NCI-H1092 treated with DMSO at 0.1 percent for 48 hours (cell line): ENCODE results near the gene ZNF678.
"Not testable (repeated sequence)": the region's sequence is repeated elsewhere in the genome, so short reads cannot be mapped to it uniquely, and the experiment has no call there.

ENCODE experiments used
- DNase-seq: peaks from one replicate; lab custom pipeline; 2025; lab: John Stamatoyannopoulos, UW

ZNF678 gene

DNA sequence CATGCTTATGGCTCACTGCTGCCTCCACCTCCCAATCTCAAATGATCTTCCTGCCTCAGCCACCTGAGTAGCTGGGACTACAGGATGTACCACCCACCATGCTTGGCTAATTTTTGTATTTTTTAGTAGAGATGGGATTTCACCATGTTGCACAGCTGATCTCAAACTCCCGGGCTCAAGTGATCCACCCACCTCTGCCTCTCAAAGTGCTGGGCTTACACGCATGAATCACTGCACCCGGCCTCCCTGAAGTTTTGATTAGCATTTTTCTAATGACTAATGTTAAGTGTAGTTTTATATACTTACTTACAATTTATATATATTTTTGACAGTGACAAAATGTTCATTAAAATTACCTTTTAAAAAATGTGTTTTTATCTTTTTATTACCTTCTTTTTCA is 41.1 kb downstream of the ZNF678 start:
- DNase-seq = no peak

DNA sequence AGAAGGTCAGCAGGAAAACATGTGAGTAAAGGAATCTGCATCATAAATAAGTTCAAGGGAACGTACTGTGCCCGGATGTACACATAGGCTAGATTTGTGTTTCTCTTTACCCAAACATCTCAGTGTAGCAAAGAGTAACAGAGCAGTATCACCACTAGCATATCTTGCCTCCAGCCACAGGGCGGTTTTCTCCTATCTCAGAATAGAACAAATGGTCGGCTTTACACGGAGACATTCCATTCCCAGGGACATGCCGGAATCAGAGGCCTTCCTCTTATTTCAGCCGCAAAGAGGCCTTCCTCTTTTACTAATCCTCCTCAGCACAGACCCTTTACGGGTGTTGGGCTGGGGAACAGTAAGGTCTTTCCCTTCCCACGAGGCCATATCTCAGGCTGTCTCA is 42.9 kb downstream of the ZNF678 start:
- DNase-seq = not testable (repeated sequence)

DNA sequence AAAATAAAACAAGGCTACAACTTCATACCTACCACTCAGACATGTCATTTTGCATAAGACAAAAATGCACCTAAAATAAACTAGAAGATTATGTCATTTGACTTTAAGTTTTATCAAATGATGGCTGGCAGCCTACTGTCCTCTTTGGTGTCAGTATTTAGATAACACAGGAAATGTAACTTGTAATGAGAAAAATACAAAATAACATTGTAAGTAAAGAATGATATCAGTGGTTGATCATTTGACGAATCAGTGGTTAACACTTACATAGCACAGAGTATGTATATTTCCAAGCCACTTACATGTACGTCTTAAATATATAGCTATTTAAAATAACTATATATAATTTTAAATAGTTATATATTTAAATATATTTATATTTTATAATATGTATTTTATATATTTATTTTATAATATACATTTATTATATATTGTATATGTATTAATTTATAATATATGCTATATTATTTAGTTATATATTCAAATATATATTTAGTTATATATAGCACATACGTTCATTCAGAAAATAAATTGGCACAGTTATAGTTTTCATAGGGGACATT is 44.1 kb downstream of the ZNF678 start:
- DNase-seq = no peak

DNA sequence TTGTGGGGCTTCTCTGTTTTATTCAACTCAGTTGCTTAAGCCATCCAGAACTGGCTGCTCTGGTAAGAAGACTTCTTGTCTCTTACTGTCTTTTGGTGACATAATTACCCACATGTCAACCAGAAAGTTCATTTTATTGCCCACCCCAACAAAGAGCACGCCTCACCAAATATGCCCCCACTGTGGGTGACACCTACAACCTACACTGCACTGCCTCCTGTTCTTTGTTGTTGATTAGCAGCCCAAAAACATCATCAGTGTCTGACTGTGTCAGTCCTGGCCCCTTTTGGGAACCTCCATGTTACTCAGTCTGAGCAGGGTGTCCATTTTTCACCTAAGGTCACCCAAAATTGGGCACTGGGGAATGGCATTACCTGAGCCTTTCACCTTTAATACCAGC is 49.3 kb downstream of the ZNF678 start:
- DNase-seq = no peak

DNA sequence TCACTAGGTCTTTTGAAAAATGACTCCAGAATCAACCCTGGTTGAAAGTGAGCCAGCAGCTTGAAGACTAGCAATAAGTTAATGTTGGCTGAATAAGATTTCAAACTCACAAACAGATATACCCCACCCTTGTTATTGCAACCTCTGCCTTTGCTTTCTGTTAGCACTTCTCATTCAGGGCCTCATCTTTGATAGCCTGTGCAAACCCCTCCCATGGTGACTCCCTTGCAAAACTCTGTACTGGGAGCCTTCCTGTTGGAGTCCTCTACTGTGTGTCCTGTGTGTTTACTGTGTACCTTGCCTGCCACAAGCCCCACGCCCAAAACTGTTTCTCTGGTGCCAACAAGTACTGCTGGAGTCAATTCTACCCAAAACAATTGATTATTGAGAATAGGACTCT is 50.2 kb downstream of the ZNF678 start:
- no peak for DNase-seq

DNA sequence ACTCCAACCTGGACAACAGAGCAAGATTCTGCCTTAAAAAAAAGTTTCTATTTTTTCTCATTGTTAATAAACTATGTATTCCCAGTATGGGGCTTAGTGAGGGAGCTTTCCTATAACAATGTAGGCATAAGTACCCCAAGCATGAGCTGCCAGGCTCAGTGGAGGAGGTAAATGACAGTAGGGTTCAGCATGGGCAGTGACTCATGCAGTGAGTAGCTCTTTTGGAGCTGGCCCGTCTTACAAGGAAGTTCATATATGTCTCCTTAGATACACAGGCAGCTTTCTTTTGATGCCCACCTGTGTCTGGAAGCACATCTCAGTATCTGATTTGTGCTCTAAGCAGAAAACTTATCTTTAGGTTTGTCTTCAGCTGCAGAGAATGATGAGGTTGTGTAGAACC is 57.9 kb downstream of the ZNF678 start:
- no peak for DNase-seq

DNA sequence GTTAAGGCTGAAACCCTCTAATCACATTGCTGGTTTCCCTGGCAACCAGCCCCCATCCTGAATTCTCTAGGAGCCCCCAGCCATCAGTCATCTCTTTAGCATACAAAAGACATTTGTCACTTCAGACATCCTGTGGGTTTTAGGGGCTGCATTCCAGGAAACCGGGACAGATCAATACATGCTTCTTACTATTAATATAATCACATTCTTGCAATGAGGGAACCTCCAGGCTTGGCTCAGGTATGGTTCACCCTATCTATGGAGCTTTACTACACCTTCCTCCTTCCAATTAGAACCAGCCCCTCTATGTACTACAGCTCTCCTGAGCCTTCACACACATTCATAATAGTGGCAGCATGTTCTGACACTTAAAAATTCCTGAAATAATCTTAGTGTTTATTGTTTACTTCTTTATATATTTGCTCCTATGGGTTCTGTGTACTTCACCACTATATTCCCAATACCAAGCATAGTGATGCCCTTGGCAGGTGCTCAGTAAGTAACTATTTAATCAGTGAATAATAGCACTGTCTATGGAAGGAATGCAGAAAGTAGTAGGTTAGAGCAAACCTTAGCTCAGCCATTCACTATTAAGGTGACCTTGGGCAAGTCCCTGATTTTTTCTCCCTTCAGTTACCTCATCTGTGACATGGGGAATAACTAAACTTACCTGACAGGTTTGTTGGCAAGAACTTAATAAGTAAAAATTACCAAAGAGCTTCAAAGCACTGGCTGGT is 59.6 kb downstream of the ZNF678 start:
- DNase-seq = no peak

DNA sequence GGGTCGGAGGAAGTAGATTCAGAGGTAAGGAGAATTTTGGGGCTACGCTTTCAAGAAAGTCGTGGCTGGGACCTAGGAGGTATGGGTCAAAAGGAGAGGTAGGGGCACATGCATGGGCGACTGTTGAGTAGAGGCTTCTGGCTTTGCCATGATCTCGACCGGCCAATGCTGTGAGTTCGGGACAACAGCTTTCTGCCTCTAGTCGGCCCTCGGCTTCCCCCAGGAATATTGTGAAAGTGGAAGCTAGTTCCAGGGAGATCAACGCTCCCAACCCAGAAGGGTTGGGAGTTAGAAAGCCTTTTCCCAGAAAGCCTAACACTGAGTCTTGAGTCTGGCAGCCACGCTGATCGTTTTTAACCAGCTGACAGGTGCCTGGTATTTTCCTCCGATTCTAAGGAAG is 69.0 kb downstream of the ZNF678 start:
- no peak for DNase-seq

DNA sequence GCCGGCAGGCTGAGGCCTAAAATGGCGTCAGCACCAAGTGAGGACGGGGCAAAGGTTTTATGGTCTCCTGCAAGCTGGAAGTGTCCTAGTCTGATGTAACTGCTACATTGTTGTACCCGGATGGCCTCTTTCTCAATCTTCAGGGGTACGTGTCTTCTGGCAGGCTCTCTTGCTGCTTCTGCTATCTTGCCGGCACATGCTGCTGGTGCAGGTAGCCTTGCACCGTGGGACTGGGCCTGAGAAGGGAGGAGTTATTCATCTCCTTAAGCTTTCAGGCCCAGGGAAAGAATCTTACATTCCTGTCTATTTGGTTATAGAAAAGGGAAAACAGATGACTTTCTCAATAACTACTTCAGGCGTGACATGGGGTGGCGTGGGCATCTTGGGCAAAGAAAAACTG is 72.2 kb downstream of the ZNF678 start:
- DNase-seq = no peak

DNA sequence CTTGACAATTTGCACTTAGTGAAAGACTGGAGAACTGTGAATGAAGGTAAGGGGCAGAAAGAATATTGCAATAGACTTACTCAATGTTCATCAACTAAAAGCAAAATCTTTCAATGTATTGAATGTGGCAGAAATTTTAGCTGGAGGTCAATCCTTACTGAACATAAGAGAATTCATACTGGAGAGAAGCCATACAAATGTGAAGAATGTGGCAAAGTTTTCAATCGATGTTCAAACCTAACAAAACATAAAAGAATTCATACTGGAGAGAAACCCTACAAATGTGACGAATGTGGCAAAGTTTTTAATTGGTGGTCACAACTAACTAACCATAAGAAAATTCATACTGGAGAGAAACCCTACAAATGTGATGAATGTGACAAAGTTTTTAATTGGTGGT is 91.1 kb downstream of the ZNF678 start:
- no peak for DNase-seq

DNA sequence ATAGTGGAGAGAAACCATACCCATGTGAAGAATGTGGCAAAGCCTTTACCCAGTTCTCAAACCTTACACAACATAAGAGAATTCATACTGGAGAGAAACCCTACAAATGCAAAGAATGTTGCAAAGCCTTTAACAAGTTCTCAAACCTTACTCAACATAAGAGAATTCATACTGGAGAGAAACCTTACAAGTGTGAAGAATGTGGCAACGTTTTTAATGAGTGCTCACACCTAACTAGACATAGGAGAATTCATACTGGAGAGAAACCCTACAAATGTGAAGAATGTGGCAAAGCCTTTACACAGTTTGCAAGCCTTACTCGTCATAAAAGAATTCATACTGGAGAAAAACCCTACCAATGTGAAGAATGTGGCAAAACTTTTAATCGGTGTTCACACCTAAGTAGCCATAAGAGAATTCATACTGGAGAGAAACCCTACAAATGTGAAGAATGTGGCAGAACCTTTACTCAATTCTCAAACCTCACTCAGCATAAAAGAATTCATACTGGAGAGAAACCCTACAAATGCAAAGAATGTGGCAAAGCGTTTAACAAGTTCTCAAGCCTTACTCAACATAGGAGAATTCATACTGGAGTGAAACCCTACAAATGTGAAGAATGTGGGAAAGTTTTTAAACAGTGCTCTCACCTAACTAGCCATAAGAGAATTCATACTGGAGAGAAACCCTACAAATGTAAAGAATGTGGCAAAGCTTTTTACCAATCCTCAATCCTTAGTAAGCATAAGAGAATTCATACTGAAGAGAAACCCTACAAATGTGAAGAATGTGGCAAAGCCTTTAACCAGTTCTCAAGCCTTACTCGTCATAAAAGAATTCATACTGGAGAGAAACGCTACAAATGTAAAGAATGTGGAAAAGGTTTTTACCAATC is 91.7 kb downstream of the ZNF678 start:
- no peak for DNase-seq

DNA sequence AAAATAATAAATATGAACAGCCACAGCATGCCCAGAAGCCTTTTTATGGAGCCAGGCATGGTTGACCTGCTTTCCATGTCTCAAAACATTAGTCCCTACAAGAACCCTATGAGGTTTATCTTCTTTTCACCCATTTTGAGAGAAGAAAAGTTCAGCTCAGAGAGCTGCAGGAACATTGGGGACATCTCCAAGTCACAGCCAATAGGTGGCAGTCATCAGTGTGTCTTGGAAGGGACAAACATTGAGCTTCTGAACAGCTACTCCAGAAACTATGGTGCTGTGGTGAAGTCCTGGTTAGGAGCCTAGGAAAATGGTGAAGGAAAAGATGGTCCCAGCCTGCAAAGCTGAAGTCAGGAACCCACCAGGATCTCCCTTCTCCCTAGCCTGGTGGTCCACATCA is 98.1 kb downstream of the ZNF678 start:
- DNase-seq = no peak

DNA sequence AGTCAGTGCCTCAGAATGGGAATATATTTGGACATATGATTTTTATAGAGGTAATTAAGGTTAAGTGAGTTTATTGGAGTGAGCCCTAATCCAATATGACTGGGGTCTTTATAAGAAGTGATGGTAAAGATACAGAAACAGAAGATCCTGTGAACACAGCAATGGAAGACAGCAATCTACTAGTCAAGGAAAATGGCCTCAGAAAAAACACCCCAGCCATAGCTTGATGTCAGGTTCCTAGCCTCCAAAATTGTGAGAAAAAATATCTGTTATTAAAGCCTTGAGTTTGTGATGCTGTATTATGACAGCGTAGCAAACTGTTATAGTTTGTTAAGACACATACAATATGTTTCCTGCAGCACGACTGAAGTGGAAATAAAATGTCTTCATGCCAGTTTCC is 99.6 kb downstream of the ZNF678 start:
- DNase-seq = no peak

DNA sequence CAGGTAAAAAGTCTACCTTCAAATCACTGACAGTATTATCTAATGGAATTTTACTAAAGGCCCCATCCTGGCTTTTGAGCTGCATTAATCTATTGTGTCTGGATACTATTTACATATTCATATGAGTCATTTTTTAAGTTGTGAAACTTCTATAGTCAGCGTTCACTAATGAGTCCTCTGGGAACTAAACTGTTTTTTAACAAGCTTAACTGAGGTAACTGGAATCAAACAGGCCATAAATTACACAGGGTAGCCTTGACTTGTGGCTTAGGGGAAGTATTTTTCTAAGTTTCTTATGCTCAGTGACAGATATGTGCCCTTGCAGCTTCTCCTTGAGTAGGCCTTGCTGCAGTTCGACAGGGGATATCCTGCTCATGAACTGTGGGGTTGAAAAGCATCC is 102.9 kb downstream of the ZNF678 start:
- DNase-seq = no peak

DNA sequence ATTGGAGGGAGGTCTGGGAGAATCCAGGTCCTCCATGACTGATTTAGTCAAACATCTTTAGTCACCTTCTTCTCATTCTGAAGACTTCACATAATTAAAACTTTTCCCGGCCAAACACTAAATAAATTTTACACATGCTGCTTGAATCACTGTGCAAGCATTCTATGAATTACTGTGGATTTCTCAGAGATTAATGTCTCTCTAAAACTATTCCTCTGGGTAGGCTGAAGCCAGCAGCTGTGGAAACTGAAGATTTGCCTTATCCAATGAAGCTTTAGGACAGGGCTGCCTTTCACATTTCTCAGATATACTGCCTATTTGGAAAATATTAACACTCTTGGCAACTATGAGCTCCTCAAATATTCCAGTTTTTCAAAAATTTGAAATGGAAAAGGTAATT is 110.1 kb downstream of the ZNF678 start:
- DNase-seq = no peak

DNA sequence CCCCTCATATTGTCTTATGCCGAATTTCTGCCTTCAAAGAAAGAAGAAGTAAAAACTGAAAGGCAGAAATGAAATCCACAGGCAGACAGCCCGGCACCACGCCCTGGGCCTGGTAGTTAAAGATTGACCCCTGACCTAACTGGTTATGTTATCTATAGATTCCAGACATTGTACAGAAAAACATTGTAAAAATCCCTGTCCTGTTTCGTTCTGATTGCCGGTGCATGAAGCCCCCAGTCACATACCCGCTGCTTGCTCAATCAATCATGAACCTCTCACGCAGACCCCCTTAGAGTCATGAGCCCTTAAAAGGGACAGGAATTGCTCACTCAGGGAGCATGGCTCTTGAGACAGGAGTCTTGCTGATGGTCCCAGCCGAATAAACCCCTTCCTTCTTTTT is 122.5 kb downstream of the ZNF678 start:
- no peak for DNase-seq

DNA sequence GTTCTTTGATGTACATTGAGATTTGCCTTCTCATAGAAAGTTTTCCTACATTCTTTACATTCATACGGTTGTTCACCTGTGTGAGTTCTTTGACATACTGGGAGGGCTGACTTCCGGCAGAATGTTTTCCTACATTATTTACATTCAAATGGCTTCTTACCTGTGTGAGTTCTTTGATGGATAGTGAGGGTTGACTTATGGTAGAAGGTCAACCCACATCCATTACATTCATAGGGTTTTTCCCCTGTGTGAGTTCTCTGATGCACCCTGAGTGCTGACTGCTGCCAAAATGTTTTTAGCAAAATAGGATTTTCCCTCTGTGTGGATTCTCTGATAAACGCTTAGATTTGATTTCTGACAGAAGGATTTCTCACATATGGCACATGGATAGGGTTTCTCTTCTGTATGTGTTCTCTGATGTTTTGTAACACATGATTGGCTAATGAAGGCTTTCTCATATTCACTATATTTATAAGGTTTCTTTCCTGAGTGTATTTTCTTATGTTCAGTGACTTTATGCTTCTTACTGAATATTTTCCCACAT is 134.0 kb downstream of the ZNF678 start:
- no peak for DNase-seq

DNA sequence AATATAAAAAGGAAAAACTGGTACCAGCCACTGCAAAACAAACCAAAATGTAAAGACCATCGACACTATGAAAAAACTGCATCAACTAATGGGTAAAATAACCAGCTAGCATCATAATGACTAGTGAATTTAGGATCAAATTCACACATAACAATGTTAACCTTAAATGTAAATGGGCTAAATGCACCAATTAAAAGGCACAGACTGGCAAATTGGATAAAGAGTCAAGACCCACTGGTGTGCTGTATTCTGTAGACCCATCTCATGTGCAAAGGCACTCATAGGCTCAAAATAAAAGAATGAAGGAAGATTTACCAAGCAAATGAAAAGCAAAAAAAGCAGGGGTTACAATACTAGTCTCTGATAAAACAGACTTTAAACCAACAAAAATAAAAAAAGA is 138.3 kb downstream of the ZNF678 start:
- not testable (repeated sequence) for DNase-seq

DNA sequence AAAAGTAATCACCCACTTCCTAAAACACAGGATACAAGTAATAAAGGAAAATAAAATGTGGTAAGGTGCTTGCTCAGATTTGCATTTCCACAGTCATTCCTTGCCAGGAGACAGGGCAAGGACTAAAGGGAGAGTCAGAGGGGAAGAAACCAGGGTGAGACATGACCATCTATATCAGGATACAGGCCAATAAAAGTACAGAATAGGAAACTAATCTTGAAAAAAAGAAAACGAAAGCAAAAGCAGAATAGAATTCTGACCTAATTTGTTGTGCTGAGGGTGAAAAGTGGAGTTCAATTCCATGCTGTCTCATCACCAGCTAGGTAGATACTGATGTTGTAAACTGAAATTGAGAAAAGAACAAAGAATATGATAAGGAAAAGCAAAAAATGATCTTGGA is 144.5 kb downstream of the ZNF678 start:
- no peak for DNase-seq

DNA sequence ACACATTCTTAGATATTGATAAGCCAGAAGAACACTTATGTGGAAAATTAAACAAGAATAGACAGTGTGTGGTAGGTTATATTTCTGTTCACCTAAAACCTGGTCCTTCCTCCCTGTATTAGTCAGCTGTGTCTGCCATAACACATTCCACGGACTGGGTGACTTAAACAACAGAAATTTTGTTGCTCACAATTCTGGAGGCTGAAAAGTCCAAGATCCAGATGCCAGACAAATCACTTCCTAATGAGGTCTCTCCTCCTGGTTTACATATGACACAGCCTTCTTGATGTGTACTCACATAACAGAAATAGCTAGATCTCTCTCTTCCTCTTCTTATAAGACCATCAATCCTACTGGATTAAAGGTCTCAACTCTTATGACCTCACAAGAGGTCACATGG is 146.1 kb downstream of the ZNF678 start:
- no peak for DNase-seq

DNA sequence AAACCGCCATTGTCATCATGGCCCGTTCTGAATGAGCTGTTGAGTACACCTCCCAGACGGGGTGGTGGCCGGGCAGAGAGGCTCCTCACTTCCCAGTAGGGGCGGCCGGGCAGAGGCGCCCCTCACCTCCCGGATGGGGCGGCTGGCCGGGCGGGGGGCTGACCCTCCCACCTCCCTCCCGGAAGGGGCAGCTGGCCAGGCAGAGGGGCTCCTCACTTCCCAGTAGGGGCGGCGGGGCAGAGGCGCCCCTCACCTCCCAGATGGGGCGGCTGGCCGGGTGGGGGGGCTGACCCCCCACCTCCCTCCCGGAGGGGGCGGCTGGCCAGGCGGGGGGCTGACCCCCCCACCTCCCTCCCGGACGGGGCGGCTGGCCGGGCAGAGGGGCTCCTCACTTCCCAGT is 147.1 kb downstream of the ZNF678 start:
- not testable (repeated sequence) for DNase-seq

DNA sequence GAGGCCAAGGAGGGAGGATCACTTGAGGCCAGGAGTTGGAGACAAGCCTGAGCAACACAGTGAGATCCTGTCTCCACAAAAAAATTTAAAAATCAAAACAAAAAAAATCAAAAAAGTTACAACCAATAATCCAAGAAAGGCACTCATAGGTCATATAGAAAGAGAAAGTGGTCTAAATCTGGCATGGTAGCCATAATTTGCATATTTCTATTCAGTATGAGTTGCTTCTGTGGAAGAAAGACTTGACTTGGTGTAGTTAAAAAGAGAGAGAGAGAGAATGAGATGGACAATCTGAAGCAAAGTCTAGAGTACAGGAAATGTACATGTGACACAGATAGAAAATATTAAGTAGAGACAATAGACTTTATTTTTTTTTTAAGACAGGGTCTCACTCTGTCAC is 149.3 kb downstream of the ZNF678 start:
- DNase-seq = no peak

DNA sequence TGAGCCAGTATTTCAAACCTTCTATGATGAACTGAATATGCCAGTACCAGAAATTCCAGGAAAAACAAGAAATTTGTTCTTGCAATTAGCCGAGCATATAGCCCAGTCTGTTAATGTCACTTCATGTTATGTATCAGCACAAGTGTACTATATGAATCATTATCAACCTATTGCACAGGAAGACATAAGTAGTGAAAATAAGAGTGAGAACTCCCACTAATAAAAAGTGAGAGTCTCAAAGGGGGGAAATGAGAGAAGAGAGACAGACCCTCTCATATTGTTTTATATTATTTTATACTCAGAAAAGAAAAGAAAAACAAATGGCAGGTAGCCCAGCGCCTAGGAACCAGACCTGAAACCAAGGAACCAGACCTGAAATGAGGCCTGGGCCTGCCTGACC is 155.6 kb downstream of the ZNF678 start:
- no peak for DNase-seq
